Gastrocnemius medialis (tissue), 4 donors: ENCODE measurements around the gene CBX6. TPM values are rescaled to one million over a fixed set of nuclear protein-coding genes. Genes with fewer than 3 reads are reported as not detected.
A peak's percentile ranks its signal among the peaks of the same experiment; 100 is the strongest.

Source experiments
- ATAC-seq, 2 donors: fragments of 150-250 bp; one replicate each; pipeline ENCODE4 v1.9.1; 2016
- DNase-seq, 2 donors: peaks; one replicate each; pipeline ENCODE4 v3.0.0-alpha.2; 2019
- H3K27ac ChIP-seq, 4 donors: fragments of 200-600 bp; sonication (generic); 1 replicate in 1 of 4; 2 replicates in 3 of 4; pipeline ENCODE4 v1.5.1; 2016 to 2018; ENCODE audit warnings: mild to moderate bottlenecking in 2 of 4, moderate library complexity in 1 of 4
- H3K27me3 ChIP-seq, 3 donors: fragments of 200-600 bp; sonication (generic) in 2 of 3; 1 replicate in 1 of 3; 2 replicates in 2 of 3; pipeline versions ENCODE4 v1.5.1 to v1.6.0; 2016 to 2019; ENCODE audit warnings: mild to moderate bottlenecking in 1 of 3, moderate library complexity in 1 of 3
- H3K36me3 ChIP-seq, 2 donors: fragments of 200-600 bp; sonication (generic) in 1 of 2; one replicate each; pipeline ENCODE4 v1.5.1; 2017 to 2018
- H3K4me1 ChIP-seq, 2 donors: fragments of 200-600 bp; sonication (generic) in 1 of 2; one replicate each; pipeline ENCODE4 v1.5.1; 2016 to 2017; ENCODE audit warnings: mild to moderate bottlenecking in 2 of 2
- H3K4me3 ChIP-seq, 4 donors: fragments of 200-600 bp; sonication (generic) in 3 of 4; 1 replicate in 1 of 4; 2 replicates in 3 of 4; pipeline ENCODE4 v1.5.1; 2016 to 2019; ENCODE audit warnings: mild to moderate bottlenecking in 2 of 4
- H3K9me3 ChIP-seq, 3 donors: fragments of 200-600 bp; sonication (generic) in 2 of 3; 1 replicate in 1 of 3; 2 replicates in 2 of 3; pipeline ENCODE4 v1.5.1; 2016 to 2019
- POLR2A ChIP-seq, 2 donors: fragments of 450-650 bp; IDR thresholded peaks; one replicate each; pipeline ENCODE4 v1.6.1; 2017; ENCODE audit warnings: antibody characterized with exemption in 2 of 2, mild to moderate bottlenecking in 2 of 2, moderate library complexity in 2 of 2
- in situ Hi-C, 4 donors: fragments of 200-750 bp; cut with MboI; loops; one replicate each; pipeline versions ENCODE4 v1.15.0 to v1.8.0; 2017; ENCODE audit warnings: low sequenced_read_pairs in 4 of 4
- intact Hi-C: fragments of 100-400 bp; cut with DNase I; formaldehyde crosslinking; loops from one replicate; pipeline ENCODE4 v1.15.1; 2023; ENCODE audit warnings: low total_unique reads
- total RNA-seq, 4 donors: library from RNA; depleted of rRNA; stranded (reverse); fragments of >200 nt; gene quantifications; one replicate each; pipeline versions ENCODE4 v1.1.0 to v1.2.3, GENCODE V29; 2016
- TF ChIP-seq, protein P1 (sequence below), 5 experiments: fragments of 450-650 bp in 3 of 5; fragments of 200-600 bp in 2 of 5; sonication (generic) in 2 of 5; IDR thresholded peaks in 4 of 5; conservative IDR thresholded peaks in 1 of 5; 1 replicate in 4 of 5; 2 replicates in 1 of 5; pipeline ENCODE4 v1.5.1; 2016 to 2019; ENCODE audit warnings: antibody characterized with exemption in 5 of 5, mild to moderate bottlenecking in 3 of 5, moderate library complexity in 3 of 5

Gene CBX6
- total RNA-seq, 4 donors from 2014 or later = 8.4 to 21.5 (median 17.7) TPM

DNA sequence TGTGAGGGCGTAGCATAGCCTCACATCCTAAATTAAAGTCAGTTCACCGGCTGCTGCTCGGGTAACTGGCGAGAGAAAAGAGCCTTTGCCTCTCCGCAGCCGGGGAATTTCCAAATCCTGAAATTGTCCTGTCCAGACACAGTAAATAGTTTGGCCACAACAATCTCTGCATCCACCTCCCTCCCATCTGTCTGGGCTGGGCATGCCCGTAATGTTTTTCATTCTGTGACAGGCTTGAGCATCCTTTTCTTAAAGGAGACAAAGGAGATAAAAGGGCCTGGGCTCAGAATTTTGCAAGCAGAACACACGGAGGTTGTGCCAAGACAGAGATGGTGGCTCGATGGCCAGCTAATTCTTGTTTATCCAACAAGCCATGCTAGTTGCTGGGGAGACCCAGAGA, 19.2 kb upstream of the CBX6 start:
- in situ Hi-C loops = no loop called here
- no peaks in the 10 kb centered on the region for H3K36me3 ChIP-seq
- DNase-seq = no peak
- TF ChIP-seq, protein P1, sequence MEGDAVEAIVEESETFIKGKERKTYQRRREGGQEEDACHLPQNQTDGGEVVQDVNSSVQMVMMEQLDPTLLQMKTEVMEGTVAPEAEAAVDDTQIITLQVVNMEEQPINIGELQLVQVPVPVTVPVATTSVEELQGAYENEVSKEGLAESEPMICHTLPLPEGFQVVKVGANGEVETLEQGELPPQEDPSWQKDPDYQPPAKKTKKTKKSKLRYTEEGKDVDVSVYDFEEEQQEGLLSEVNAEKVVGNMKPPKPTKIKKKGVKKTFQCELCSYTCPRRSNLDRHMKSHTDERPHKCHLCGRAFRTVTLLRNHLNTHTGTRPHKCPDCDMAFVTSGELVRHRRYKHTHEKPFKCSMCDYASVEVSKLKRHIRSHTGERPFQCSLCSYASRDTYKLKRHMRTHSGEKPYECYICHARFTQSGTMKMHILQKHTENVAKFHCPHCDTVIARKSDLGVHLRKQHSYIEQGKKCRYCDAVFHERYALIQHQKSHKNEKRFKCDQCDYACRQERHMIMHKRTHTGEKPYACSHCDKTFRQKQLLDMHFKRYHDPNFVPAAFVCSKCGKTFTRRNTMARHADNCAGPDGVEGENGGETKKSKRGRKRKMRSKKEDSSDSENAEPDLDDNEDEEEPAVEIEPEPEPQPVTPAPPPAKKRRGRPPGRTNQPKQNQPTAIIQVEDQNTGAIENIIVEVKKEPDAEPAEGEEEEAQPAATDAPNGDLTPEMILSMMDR (IDR thresholded peaks at IDR 0.05 in 4 of 5, conservative IDR thresholded peaks at IDR 0.05 in 1 of 5) = no peak
- no peak for TF ChIP-seq POLR2A (IDR thresholded peaks at IDR 0.05)
- no peak overlapping the region for H3K4me3 ChIP-seq
- H3K4me1 ChIP-seq = no peaks in the 10 kb centered on the region
- ATAC-seq = no peak
- no peaks in the 10 kb centered on the region for H3K9me3 ChIP-seq
- peaks cover 0 to 6% (median 0%) of the 10 kb centered on the region in 3 donors for H3K27me3 ChIP-seq
- intact Hi-C loops = no loop called here
- H3K27ac ChIP-seq = no peak overlapping the region

DNA sequence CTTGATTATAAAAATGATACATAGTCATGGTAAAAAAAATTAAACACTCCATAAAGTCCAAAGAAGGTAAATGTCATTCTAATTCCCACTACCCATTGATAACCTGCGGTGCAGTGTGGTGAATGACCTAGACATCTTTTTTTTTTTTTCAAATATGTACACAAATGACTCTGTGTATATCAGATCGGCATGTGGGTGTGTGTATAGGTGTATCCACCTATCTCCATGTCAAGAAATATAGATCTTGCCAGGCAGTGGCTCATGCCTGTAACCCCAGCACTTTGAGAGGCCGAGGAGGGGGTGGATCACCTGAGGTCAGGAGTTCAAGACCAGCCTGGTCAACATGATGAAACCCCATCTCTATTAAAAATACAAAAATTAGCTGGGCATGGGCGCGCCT, 18.4 kb upstream of the CBX6 start:
- Histone ChIP-seq H3K27me3 (peaks cover 0 to 6% (median 0%) of the 10 kb centered on the region in 3 donors), H3K36me3 (no peaks in the 10 kb centered on the region), H3K9me3 (no peaks in the 10 kb centered on the region), H3K27ac (no peak overlapping the region), H3K4me3 (no peak overlapping the region), H3K4me1 (no peaks in the 10 kb centered on the region)
- in situ Hi-C loops (no loop called here), intact Hi-C loops (no loop called here)
- ATAC-seq (no peak), DNase-seq (no peak)
- TF ChIP-seq, protein P1 (IDR thresholded peaks at IDR 0.05 in 4 of 5, conservative IDR thresholded peaks at IDR 0.05 in 1 of 5) = no peak
- TF ChIP-seq POLR2A (IDR thresholded peaks at IDR 0.05) = no peak

DNA sequence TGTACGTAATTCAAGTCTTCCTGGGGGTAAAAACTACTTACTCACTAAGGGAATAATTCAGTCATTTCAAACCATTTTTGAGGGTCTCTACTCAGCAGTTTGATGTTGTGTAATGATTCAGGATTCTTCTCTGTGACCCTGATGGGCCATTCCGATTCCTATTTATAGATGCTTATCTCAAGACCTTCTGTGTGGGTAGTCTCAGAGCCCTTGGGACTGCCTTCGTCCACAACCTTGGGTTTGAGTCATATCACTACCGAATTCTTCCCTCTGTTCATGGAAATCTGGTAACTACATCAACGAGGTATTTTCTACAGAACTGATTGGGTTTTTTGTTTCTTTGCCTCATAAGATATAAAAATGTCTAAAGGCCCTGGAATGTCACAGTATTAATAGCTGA, 14.3 kb upstream of the CBX6 start:
- in situ Hi-C loops (loop anchor here in 1 of 4 donors (10.0 kb wide), 1 partner anchor 228 kb away; no protein-coding TSS in a partner anchor), intact Hi-C loops (no loop called here)
- Histone ChIP-seq H3K36me3 (no peaks in the 10 kb centered on the region), H3K9me3 (no peaks in the 10 kb centered on the region), H3K4me3 (no peak overlapping the region), H3K27me3 (no peaks in the 10 kb centered on the region), H3K4me1 (peaks cover 9 to 11% of the 10 kb centered on the region in 2 donors), H3K27ac (no peak overlapping the region)
- no peak for ATAC-seq
- TF ChIP-seq, protein P1 (IDR thresholded peaks at IDR 0.05 in 4 of 5, conservative IDR thresholded peaks at IDR 0.05 in 1 of 5) = no peak
- no peak for TF ChIP-seq POLR2A (IDR thresholded peaks at IDR 0.05)
- DNase-seq = no peak

DNA sequence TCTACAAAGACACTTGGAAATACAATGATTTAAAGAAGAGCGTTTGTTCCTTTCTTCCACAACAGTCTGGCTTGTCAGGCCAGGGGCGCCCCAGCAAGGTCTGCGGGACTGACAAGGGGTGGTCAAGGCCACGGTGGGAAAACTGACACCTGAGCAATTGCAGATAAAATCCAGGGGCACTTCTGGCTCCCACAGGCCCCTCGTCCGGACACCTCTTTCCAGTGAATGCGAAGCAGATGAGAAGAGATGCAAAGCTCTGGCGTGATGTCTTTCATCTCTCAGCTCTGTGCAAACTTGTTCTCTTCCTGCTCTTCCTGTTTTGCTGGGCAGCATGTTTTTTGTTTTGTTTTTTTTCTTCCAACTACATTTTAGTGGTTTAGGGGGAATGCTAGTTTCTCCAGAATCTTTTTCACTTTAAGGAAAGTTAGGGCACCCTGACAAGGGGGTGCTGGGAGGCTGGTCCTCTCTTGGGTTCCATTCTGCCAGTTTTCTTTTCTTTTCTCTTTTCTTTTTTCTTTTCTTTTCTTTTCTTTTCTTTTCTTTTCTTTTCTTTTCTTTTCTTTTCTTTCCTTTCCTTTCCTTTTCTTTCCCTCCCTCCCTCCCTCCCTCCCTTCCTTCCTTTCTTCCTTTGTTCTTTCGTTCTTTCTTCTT, 11.1 kb upstream of the CBX6 start:
- intact Hi-C loops = no loop called here
- H3K9me3 ChIP-seq = no peaks in the 10 kb centered on the region

DNA sequence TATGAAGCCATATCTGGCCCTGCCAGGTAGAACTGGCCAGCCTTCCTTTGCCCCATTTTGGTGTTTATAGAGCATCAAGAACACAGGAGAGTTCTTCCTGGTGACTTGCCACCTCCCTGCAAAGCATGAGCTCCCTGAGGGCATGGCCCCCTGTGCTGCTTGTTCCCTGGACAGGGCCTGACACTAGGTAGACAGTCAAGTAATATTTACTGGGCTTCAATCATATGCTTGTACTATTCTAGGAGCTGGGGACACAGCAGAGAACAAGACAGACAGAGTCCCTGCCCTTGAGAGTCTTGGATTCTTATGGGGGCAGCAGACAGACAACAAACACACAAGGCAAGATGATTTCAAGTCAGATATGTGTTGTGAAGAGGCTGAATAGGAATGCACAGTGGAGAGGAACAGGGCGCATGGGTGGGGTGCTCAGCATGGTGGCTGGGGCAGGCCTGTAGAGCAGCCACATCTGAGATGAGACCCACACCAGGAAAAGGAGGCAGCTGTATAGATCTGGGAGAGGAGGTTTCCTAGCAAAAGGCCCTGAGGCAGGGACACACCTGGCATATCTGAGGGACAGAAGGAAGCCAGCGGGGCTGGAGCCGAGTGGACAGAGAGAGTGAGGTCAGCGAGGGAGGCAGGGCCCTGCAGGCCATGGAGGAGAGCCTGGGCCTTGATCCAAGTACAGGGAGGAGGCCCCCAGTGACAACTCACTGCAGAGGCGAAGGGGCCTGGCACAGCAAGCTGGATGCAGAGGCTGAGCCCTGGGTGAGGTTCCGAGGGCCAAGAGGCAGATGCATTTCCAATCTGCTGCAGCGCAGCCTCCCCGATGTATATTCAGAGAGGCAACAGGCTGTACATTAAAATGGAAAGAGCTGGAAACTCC, 10.2 kb upstream of the CBX6 start:
- ATAC-seq (peak; percentile 31 to 67), DNase-seq (no peak)
- no peaks in the 10 kb centered on the region for H3K27me3 ChIP-seq
- no peaks in the 10 kb centered on the region for H3K9me3 ChIP-seq
- peak overlapping the region; percentile 70 to 85 (median 76) for H3K27ac ChIP-seq
- peak overlapping the region in 1 of 4 donors; percentile 11 for H3K4me3 ChIP-seq
- TF ChIP-seq, protein P1 (IDR thresholded peaks at IDR 0.05 in 4 of 5, conservative IDR thresholded peaks at IDR 0.05 in 1 of 5) = no peak
- TF ChIP-seq POLR2A (IDR thresholded peaks at IDR 0.05) = no peak
- in situ Hi-C loops (loop anchor here in 1 of 4 donors (10.0 kb wide), 1 partner anchor 233 kb away; no protein-coding TSS in a partner anchor), intact Hi-C loops (loop anchor here (2.0 kb wide), 1 partner anchor 45 kb away; no protein-coding TSS in a partner anchor)
- peaks cover 9 to 16% of the 10 kb centered on the region in 2 donors for H3K4me1 ChIP-seq
- H3K36me3 ChIP-seq = no peaks in the 10 kb centered on the region

More for the DNA sequence above, 11.1 kb upstream of the CBX6 start:
- ATAC-seq = no peak
- H3K27me3 ChIP-seq = no peaks in the 10 kb centered on the region
- DNase-seq = no peak
- peaks cover 9 to 16% of the 10 kb centered on the region in 2 donors for H3K4me1 ChIP-seq
- no peak overlapping the region for H3K4me3 ChIP-seq
- no peak for TF ChIP-seq POLR2A (IDR thresholded peaks at IDR 0.05)
- no peaks in the 10 kb centered on the region for H3K36me3 ChIP-seq
- in situ Hi-C loops = loop anchor here in 1 of 4 donors (10.0 kb wide), 1 partner anchor 232 kb away; no protein-coding TSS in a partner anchor
- H3K27ac ChIP-seq = no peak overlapping the region
